ENCODE measurements around the gene CITED4. TPM values are rescaled to one million over a fixed set of nuclear protein-coding genes. Genes with fewer than 3 reads are reported as not detected.
A peak's percentile ranks its signal among the peaks of the same experiment; 100 is the strongest.

The CITED4 gene
- total RNA-seq, 2 experiments from 2014 or later = 2.9 to 4.4 TPM

DNA sequence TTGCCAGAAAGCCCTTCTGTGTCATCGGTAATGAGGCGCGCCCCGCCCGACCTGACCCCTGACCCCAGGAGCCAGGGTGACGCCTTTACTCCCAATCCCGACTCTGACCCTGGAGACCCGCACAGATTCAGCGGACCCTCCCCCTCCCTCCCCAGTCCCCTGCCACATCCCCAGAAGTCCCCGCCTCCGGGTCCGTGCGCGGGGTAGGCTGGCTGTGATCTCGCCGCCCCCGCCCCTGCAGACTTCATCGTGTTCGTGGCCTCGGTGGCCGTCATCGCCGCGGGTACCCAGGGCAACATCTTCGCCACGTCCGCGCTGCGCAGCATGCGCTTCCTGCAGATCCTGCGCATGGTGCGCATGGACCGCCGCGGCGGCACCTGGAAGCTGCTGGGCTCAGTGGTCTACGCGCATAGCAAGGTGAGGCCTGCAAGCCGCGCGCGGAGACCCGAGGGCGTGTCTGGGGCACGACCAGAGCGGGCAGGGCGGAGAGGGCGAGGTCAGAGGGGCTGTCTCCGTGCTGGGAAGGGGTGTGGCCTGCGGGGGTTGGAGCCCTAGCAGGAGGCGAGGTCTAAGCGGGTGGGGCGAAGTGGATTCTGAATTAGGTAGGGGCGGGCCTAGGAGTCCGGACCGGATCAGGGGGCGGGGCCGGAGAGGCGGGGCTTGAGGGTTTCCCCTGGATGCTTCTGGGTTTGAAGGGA lies 43.8 kb downstream of the CITED4 start:
- peak overlapping the region; percentile 68 for H3K27ac Mint-ChIP-seq
- no peaks in the 10 kb centered on the region for H3K9me3 Mint-ChIP-seq (ENCODE audit: low read depth)
- H3K4me3 Mint-ChIP-seq = peak overlapping the region; percentile 73
- CTCF ChIA-PET = no interaction called here
- H3K27me3 Mint-ChIP-seq = peaks cover 18% of the 10 kb centered on the region
- peaks cover 16% of the 10 kb centered on the region for H3K4me1 Mint-ChIP-seq
- no peaks in the 10 kb centered on the region for H3K36me3 Mint-ChIP-seq
- ATAC-seq (peak; percentile 98), DNase-seq (peak; percentile 93)

DNA sequence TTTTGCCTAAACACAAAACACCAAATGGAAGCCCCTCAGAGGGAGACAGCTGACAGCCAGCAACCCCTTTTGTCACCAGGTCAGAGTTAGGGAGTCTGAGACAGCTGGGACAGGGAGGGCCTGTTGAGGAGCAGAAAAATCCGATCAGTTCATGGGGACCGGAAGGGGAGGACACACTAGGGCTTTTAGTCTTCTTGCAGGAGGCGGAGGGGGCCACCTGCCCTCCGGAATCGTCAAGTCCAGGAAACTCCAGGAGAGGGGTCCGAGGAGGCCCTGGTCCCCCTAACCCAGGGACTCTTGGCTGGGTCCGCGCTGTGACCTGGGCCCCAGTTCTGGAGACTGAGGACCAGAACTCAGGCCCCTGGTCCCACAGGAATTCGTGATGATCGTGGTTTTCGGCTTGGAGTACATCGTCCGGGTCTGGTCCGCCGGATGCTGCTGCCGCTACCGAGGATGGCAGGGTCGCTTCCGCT lies 44.3 kb downstream of the CITED4 start:
- Mint-ChIP-seq H3K4me3 (peak overlapping the region; percentile 73), H3K27me3 (peaks cover 22% of the 10 kb centered on the region), H3K4me1 (peaks cover 16% of the 10 kb centered on the region), H3K9me3 (ENCODE audit: low read depth) (no peaks in the 10 kb centered on the region), H3K27ac (peak overlapping the region; percentile 54), H3K36me3 (no peaks in the 10 kb centered on the region)
- no peak for DNase-seq
- CTCF ChIA-PET = interaction anchor here (1.4 kb wide), 1 partner anchor 44 kb away, joined by 6 read pairs; no protein-coding TSS in a partner anchor
- ATAC-seq = no peak

DNA sequence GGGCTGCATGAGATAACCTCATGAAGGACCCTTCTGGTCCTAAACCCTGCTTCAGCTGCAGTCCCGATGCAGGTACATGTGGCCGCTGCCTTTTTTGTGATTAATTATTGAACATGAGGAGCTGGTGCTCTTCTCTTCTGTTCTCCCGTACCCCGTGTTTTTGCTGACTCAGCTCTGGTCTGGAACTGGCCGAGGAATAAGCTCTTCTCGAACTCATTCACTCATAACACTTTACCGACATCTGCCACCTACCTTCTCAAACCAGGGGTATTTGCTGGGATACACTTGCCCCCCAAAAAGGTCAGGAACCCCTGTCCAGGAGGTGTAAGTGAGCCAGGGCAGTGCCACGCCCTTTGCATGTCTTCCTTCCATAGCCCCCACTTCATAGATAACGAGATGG lies 46.7 kb downstream of the CITED4 start:
- peaks cover 24% of the 10 kb centered on the region for H3K27me3 Mint-ChIP-seq
- H3K9me3 Mint-ChIP-seq (ENCODE audit: low read depth) = no peaks in the 10 kb centered on the region
- no peaks in the 10 kb centered on the region for H3K36me3 Mint-ChIP-seq
- DNase-seq (no peak), ATAC-seq (no peak)
- no peak overlapping the region for H3K27ac Mint-ChIP-seq
- H3K4me1 Mint-ChIP-seq = peaks cover 16% of the 10 kb centered on the region
- H3K4me3 Mint-ChIP-seq = no peak overlapping the region
- CTCF ChIA-PET = interaction anchor here (0.9 kb wide), 1 partner anchor 60 kb away, joined by 3 read pairs; no protein-coding TSS in a partner anchor

Other genes starting within 250 kb of the CITED4 start
- gene RIMS3, start 196.7 kb downstream of the CITED4 start, total RNA-seq = 1 to 10 TPM; 2.1 to 5.3 TPM
- gene NFYC, start 170.7 kb downstream of the CITED4 start, total RNA-seq = 10 to 100 TPM; 71.1 to 91.2 TPM
- under 1 TPM; 0.12 to 0.44 TPM for gene KCNQ4, start 78.6 kb downstream of the CITED4 start, total RNA-seq
- gene CTPS1, start 117.3 kb upstream of the CITED4 start, total RNA-seq = 10 to 100 TPM; 77.1 to 94.1 TPM
- under 1 TPM; 0.12 to 0.35 TPM for gene SLFNL1, start 159.4 kb upstream of the CITED4 start, total RNA-seq